ENCODE measurements around the gene ADH5. TPM values are rescaled to one million over a fixed set of nuclear protein-coding genes. Genes with fewer than 3 reads are reported as not detected.

ADH5 gene
- total RNA-seq, 1 experiment from 2014 or later = 163 TPM

DNA sequence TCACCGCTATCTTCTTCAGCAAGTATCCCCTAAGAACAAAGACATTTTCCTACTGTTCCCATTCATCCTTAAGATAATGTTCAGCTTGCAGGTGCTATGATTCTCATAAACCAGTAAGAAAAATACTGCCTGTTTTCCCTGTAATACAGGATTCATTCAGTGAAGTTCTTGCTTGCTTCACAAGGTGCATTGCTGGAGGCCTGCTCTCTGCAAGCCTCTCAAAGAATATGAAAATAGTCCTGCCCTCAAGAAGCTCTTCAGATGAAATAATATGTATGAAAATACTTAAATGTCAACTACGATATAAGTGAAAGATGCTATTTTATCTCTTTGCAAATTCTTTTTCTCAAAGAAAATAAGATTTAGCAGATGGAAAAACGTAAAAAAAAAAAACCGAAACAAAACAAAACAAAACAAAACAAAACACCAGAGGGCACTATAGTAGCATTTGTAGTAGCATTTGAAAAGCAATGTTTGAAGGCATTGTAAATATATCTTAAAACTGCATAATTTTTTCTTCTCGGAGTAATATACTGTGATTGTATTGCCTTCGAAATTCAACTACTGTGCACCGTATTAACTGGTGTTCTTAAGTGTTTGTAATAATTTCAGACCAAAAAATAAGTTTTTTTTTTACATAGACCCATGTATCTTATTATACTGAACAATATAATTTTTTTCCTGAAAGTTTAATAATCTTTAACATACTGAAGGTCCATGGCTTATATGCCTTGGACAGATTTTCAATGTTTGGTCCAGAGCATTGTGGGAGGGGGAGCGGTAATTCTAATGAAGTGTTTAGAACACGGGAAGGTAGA is 29.5 kb upstream of the ADH5 start:
- ChIA-PET RAD21 (ENCODE audit: low non-redundant PET in 1 of 2, low total read pairs in 2 of 2, uncharacterized antibody in 2 of 2, unreplicated experiment in 2 of 2) (no interaction called here), POLR2A (no interaction called here), CTCF (interaction anchor here (1.0 kb wide), 1 partner anchor 287 kb away, joined by 3 read pairs; no protein-coding TSS in a partner anchor)
- no peak for ATAC-seq
- no peak overlapping the region for H3K4me2 ChIP-seq (ENCODE audit: low read length)
- no TSS peak for BruUV-seq (replicated peaks)
- no peaks in the 10 kb centered on the region for H3K79me2 ChIP-seq (ENCODE audit: insufficient read depth, low read length)
- H2AFZ ChIP-seq (ENCODE audit: low read depth, low read length, poor library complexity, severe bottlenecking) = no peak overlapping the region
- no peaks in the 10 kb centered on the region for H3K9me2 ChIP-seq (ENCODE audit: insufficient read depth)
- no peaks in the 10 kb centered on the region for H4K20me1 ChIP-seq (ENCODE audit: insufficient read depth)
- DNase-seq (ENCODE audit: low read depth, low spot score) = no peak
- no peak overlapping the region for H3K9ac ChIP-seq (ENCODE audit: low read length)
- H3K4me3 ChIP-seq (replicated peaks in 1 of 2; ENCODE audit: low read depth in 1 of 2, low read length in 2 of 2) = no peak overlapping the region
- H3K36me3 ChIP-seq (ENCODE audit: control insufficient read depth in 1 of 2, insufficient read depth in 2 of 2, low read length in 2 of 2) = no peaks in the 10 kb centered on the region
- TF ChIP-seq FOSL1 (IDR thresholded peaks at IDR 0.05; ENCODE audit: low read depth) (no peak), RAD21 (IDR thresholded peaks at IDR 0.05; ENCODE audit: low read depth) (peak; percentile 52), TCF7L2 (IDR thresholded peaks at IDR 0.05; ENCODE audit: borderline replicate concordance, extremely low read depth, insufficient read depth, insufficient read length) (no peak), ATF3 (IDR thresholded peaks at IDR 0.05) (no peak), ZNF274 (IDR thresholded peaks at IDR 0.05; ENCODE audit: low read depth, low read length) (no peak), EZH2phosphoT487 (IDR thresholded peaks at IDR 0.05; ENCODE audit: borderline replicate concordance) (no peak), SIN3A (IDR thresholded peaks at IDR 0.05; ENCODE audit: low read depth) (no peak), SRF (IDR thresholded peaks at IDR 0.05; ENCODE audit: low read depth) (no peak), ZFX (IDR thresholded peaks at IDR 0.05) (no peak), CTCF (IDR thresholded peaks at IDR 0.05 in 2 of 3, conservative IDR thresholded peaks at IDR 0.05 in 1 of 3; ENCODE audit: borderline replicate concordance in 1 of 3, insufficient read depth in 1 of 3, low read depth in 2 of 3, low read length in 2 of 3) (peak; percentile 13 to 55 (median 40); a peak in 4 of 6 replicates), EZH2 (IDR thresholded peaks at IDR 0.05) (no peak), EGR1 (IDR thresholded peaks at IDR 0.05; ENCODE audit: low read depth) (no peak), YY1 (IDR thresholded peaks at IDR 0.05; ENCODE audit: extremely low read depth, insufficient replicate concordance, low read depth, low read length) (no peak), SP1 (IDR thresholded peaks at IDR 0.05; ENCODE audit: low read depth) (no peak), CBX3 (IDR thresholded peaks at IDR 0.05; ENCODE audit: low read depth) (no peak)
- TF ChIP-seq, protein P1, sequence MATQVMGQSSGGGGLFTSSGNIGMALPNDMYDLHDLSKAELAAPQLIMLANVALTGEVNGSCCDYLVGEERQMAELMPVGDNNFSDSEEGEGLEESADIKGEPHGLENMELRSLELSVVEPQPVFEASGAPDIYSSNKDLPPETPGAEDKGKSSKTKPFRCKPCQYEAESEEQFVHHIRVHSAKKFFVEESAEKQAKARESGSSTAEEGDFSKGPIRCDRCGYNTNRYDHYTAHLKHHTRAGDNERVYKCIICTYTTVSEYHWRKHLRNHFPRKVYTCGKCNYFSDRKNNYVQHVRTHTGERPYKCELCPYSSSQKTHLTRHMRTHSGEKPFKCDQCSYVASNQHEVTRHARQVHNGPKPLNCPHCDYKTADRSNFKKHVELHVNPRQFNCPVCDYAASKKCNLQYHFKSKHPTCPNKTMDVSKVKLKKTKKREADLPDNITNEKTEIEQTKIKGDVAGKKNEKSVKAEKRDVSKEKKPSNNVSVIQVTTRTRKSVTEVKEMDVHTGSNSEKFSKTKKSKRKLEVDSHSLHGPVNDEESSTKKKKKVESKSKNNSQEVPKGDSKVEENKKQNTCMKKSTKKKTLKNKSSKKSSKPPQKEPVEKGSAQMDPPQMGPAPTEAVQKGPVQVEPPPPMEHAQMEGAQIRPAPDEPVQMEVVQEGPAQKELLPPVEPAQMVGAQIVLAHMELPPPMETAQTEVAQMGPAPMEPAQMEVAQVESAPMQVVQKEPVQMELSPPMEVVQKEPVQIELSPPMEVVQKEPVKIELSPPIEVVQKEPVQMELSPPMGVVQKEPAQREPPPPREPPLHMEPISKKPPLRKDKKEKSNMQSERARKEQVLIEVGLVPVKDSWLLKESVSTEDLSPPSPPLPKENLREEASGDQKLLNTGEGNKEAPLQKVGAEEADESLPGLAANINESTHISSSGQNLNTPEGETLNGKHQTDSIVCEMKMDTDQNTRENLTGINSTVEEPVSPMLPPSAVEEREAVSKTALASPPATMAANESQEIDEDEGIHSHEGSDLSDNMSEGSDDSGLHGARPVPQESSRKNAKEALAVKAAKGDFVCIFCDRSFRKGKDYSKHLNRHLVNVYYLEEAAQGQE (IDR thresholded peaks at IDR 0.05; ENCODE audit: low read depth) = no peak
- H3K27ac ChIP-seq (ENCODE audit: low read depth, low read length) = no peak overlapping the region
- intact Hi-C loops (cut with micrococcal nuclease) = loop anchor here (1.0 to 2.0 kb wide), 4 partner anchors 287 to 767 kb away; no protein-coding TSS in a partner anchor
- H3K4me1 ChIP-seq (ENCODE audit: control insufficient read depth in 1 of 2, insufficient read depth in 2 of 2, low read length in 2 of 2) = no peaks in the 10 kb centered on the region
- H3K9me3 ChIP-seq (ENCODE audit: control insufficient read depth in 1 of 2, insufficient read depth in 1 of 2, low read depth in 1 of 2, low read length in 2 of 2) = no peaks in the 10 kb centered on the region
- H3K27me3 ChIP-seq (ENCODE audit: insufficient read depth, low read length) = no peaks in the 10 kb centered on the region

All from HCT116 (cell line).